RWPE2 (cell line): ENCODE measurements around the gene RNF130.
"Not testable (repeated sequence)": the region's sequence is repeated elsewhere in the genome, so short reads cannot be mapped to it uniquely, and the experiment has no call there.

Source experiments
- ATAC-seq: fragments of 200-7000 bp; cut with Tn5 transposase; 3 replicates; pipeline ENCODE4 v1.9.1; 2021; ENCODE audit warnings: low read depth
- DNase-seq: peaks from one replicate; pipeline ENCODE4 v3.0.0-alpha.2; 2020; ENCODE audit warnings: low spot score
- H3K27ac ChIP-seq: fragments of 450-650 bp; 2 replicates; pipeline ENCODE4 v1.5.1; 2017; ENCODE audit warnings: mild to moderate bottlenecking; ENCODE audit not compliant: poor library complexity, severe bottlenecking
- H3K27me3 ChIP-seq: fragments of 250-450 bp; sonication (Bioruptor Pico); 2 replicates; pipeline ENCODE4 v1.5.1; 2021; ENCODE audit warnings: mild to moderate bottlenecking, moderate library complexity; ENCODE audit not compliant: insufficient read depth, poor library complexity, severe bottlenecking
- H3K36me3 ChIP-seq: fragments of 250-450 bp; sonication (Bioruptor Pico); 2 replicates; pipeline ENCODE4 v1.5.1; 2020; ENCODE audit warnings: low read depth, mild to moderate bottlenecking, moderate library complexity
- H3K4me1 ChIP-seq: fragments of 250-450 bp; sonication (Bioruptor Pico); 2 replicates; pipeline ENCODE4 v1.5.1; 2021; ENCODE audit warnings: mild to moderate bottlenecking, moderate library complexity; ENCODE audit not compliant: insufficient read depth, poor library complexity, severe bottlenecking
- H3K4me3 ChIP-seq: fragments of 250-450 bp; sonication (Bioruptor Pico); 2 replicates; pipeline ENCODE4 v1.5.1; 2021; ENCODE audit warnings: mild to moderate bottlenecking, moderate library complexity; ENCODE audit not compliant: severe bottlenecking
- H3K9me3 ChIP-seq: fragments of 250-450 bp; sonication (Bioruptor Pico); 2 replicates; pipeline ENCODE4 v1.5.1; 2021; ENCODE audit warnings: mild to moderate bottlenecking, moderate library complexity; ENCODE audit not compliant: severe bottlenecking
- CTCF ChIP-seq: fragments of 450-650 bp; IDR thresholded peaks from one replicate; pipeline ENCODE4 v1.5.1; 2017; ENCODE audit warnings: mild to moderate bottlenecking, moderate library complexity; ENCODE audit not compliant: poor library complexity, severe bottlenecking

Gene RNF130

GRCh38 chr5:180020176-180020575 lies 51.4 kb downstream of the RNF130 start:
- Histone ChIP-seq H3K36me3 (no peaks in the 10 kb centered on the region), H3K4me3 (no peak overlapping the region), H3K4me1 (no peaks in the 10 kb centered on the region), H3K27ac (no peak overlapping the region), H3K9me3 (no peaks in the 10 kb centered on the region), H3K27me3 (no peaks in the 10 kb centered on the region)
- no peak for ATAC-seq
- no peak for DNase-seq
- TF ChIP-seq CTCF = no peak

DNA sequence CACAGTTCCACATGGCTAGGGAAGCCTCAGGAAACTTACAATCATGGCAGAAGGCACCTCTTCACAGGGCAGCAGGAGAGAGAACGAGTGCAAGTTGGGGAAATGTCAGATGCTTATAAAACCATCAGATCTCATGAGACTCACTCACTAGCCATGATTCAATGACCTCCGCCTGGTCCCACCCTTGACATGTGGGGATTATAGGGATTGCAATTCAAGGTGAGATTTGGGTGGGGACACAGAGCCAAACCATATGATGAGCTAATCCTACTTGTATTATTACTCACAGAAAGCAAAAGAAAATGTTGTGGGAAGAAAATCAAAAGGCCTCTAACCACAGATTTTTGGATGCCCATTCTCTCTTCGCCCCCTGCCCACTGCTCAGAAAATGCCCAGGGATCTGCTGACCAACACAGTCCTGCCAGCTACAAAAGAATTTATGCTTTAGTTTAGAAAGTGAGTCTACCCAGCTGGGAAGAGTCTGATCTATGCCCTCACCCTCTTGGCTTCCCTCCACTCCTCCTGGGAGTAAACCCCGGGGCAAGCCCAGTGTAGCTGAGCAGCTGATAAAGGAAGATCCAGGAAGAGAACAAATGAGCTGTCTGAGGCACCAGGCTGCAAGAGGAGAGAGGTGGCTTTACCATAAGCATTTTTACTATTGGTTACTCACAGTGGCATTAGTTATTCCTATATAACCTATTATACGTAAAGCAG lies 53.1 kb downstream of the RNF130 start:
- H3K9me3 ChIP-seq = no peaks in the 10 kb centered on the region
- ATAC-seq (no peak), DNase-seq (no peak)
- no peaks in the 10 kb centered on the region for H3K4me1 ChIP-seq
- H3K27me3 ChIP-seq = no peaks in the 10 kb centered on the region
- no peak for TF ChIP-seq CTCF
- H3K36me3 ChIP-seq = no peaks in the 10 kb centered on the region
- no peak overlapping the region for H3K4me3 ChIP-seq
- no peak overlapping the region for H3K27ac ChIP-seq

GRCh38 chr5:180015523-180015922 lies 56.0 kb downstream of the RNF130 start:
- not testable (repeated sequence) for H3K4me3 ChIP-seq, H3K9me3 ChIP-seq, H3K36me3 ChIP-seq, H3K4me1 ChIP-seq, H3K27me3 ChIP-seq, H3K27ac ChIP-seq, DNase-seq, ATAC-seq

DNA sequence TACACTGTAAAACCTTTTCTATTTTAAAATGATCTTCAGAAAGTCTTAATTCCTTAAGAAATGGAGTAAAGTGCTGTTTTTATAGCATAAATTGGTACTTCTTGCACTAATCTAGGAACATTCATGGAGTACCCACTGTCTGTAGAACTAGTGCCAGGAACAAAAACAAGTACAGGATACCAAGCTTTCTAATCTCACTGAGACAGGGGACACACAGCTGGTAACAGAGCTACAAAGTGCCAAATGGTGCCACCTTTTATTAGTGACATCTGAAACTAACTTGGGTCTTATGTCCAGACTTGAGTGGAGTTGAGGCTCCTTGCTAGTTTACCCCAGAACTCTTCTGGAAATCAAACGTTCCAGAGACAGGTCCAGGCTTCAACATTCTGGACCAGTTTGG lies 57.9 kb downstream of the RNF130 start:
- peaks cover 6% of the 10 kb centered on the region; the same call in 1 of the 2 replicates for H3K36me3 ChIP-seq
- DNase-seq (no peak), ATAC-seq (no peak)
- no peaks in the 10 kb centered on the region for H3K4me1 ChIP-seq
- H3K27ac ChIP-seq = no peak overlapping the region
- H3K9me3 ChIP-seq = no peaks in the 10 kb centered on the region
- H3K27me3 ChIP-seq = no peaks in the 10 kb centered on the region
- H3K4me3 ChIP-seq = no peak overlapping the region
- no peak for TF ChIP-seq CTCF

GRCh38 chr5:180012316-180012715 lies 59.2 kb downstream of the RNF130 start:
- Histone ChIP-seq H3K4me1 (no peaks in the 10 kb centered on the region), H3K36me3 (peaks cover 6% of the 10 kb centered on the region; the same call in 1 of the 2 replicates), H3K9me3 (no peaks in the 10 kb centered on the region), H3K27ac (no peak overlapping the region), H3K27me3 (no peaks in the 10 kb centered on the region), H3K4me3 (no peak overlapping the region)
- DNase-seq (no peak), ATAC-seq (no peak)
- no peak for TF ChIP-seq CTCF
